MM.1S (cell line): Measurements from ENCODE around the gene CHI3L1.

Experiments used
- CTCF ChIP-seq: fragments of 300-600 bp; sonication (generic); IDR thresholded peaks from 2 replicates; pipeline ENCODE4 v1.5.1; 2016; ENCODE audit warnings: antibody characterized with exemption, low read length, mixed read lengths
- EZH2 ChIP-seq: fragments of 300-600 bp; sonication (generic); optimal IDR thresholded peaks from 2 replicates; pipeline ENCODE3; 2017; ENCODE audit warnings: low read depth, mild to moderate bottlenecking, antibody characterized with exemption, low read length, mixed read lengths
- EZH2phosphoT487 ChIP-seq: fragments of 300-600 bp; sonication (generic); IDR thresholded peaks from 2 replicates; pipeline ENCODE4 v1.6.1; 2018; ENCODE audit warnings: antibody characterized with exemption, low read length

GRCh38 chr1:203170625-203171330 lies 15.7 kb downstream of the CHI3L1 start:
- TF ChIP-seq CTCF (no peak), EZH2phosphoT487 (no peak), EZH2 (no peak)
